Activated T-helper 1 cell treated with Interleukin-2 at 50 U/mL for 16 hours (primary cell): ENCODE data around the gene DDX41.
"Not testable (repeated sequence)": the region's sequence is repeated elsewhere in the genome, so short reads cannot be mapped to it uniquely, and the experiment has no call there.

Source experiments
- DNase-seq: peaks from one replicate; pipeline ENCODE4 v3.0.0-alpha.2; 2020; ENCODE audit warnings: low read depth

Gene DDX41

DNA sequence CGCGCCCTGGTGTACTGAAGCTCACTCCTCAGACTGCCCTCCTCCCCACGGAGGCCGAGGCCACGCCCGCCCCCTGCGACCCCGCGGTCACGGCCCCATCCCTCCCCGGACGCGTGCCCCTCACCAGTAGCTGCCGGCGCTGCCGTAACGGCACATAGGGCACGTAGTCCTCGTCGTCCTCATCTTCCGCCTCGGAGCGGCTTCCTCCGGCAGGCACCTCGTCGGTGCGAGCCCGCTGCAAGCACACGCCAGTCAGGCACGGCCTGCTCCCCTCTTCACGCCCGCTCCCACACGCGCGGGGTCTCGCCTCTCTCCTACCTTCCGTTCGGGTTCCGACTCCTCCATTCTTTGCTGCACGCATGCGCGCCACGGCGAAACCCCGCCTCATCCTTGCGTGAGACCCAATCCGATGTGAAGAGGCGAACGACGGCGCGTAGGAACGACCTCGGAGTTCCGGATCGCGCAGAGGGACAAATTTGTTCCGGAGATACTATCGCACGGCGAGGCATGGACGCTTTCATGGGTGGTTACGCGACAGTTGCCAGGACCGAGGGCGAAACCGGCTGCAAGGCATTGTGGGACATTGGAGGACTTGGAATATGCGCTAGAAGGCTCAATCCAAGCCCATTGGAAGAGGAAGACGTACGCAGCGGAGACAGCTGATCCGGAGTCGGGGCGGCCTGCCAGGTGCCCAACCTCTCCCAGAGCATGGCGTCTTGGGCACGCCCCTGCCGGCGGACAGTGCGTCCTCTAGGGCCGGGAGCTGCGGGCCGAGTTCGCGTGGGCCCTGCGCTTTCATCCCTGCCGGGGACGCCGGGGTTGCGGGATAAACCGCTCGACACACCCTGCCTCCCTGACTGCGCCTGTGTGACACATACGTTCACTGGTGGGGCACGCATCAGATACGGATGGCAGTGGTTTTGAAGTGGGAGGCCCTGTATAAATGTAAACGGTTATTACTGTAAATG, at the start of gene DDX41:
DDX41 (minus strand) TSS at position 361 of the 968 bp plus-strand sequence; CDS start at position 345, 16 bp downstream.
- peak; percentile 94 for DNase-seq

DNA sequence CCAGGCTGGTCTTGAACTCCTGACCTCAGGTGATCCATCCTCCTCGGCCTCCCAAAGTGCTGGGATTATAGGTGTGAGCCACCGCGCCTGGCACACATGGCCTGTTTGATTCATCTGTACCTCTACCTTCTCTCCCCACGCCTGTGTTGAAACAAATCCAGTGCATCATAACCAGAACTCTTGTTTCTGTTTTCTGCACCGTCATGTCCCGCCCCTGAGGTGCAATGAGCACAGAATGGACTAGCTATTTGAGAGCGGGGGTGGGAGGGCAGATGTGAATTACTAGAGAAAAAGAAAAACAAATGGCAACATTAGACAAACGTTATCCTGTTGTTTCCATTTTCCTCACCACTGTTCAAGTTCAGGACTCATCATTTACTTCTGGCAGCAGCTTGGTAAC, 48.3 kb upstream of the DDX41 start:
- no peak for DNase-seq

DNA sequence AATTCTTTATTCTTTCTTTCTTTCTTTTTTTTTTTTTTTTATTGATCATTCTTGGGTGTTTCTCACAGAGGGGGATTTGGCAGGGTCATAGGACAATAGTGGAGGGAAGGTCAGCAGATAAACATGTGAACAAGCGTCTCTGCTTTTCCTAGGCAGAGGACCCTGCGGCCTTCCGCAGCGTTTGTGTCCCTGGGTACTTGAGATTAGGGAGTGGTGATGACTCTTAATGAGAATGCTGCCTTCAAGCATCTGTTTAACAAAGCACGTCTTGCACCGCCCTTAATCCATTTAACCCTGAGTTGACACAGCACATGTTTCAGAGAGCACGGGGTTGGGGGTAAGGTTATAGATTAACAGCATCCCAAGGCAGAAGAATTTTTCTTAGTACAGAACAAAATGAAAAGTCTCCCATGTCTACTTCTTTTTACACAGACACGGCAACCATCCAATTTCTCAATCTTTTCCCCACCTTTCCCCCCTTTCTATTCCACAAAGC, 42.7 kb upstream of the DDX41 start:
- DNase-seq, result not testable (repeated sequence)

DNA sequence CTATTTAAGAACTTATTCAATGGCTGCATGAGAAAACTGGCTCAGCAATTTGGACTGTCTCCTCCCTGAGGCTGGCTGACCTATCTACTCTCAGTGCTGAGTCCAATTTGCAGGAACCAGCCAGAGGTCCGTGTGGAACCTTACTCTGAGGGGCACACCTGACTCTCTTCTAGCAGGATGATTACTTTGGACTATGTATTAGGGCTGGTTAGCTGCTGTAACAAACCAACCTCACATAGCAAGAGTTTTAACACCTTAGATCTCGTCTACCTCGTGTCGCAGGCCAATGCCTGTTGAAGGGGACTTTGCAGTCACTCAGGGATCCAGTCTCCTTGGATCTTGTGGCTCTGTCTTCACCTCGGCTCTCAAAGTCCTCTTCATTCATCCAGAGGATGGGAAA, 41.0 kb upstream of the DDX41 start:
- DNase-seq, result no peak

DNA sequence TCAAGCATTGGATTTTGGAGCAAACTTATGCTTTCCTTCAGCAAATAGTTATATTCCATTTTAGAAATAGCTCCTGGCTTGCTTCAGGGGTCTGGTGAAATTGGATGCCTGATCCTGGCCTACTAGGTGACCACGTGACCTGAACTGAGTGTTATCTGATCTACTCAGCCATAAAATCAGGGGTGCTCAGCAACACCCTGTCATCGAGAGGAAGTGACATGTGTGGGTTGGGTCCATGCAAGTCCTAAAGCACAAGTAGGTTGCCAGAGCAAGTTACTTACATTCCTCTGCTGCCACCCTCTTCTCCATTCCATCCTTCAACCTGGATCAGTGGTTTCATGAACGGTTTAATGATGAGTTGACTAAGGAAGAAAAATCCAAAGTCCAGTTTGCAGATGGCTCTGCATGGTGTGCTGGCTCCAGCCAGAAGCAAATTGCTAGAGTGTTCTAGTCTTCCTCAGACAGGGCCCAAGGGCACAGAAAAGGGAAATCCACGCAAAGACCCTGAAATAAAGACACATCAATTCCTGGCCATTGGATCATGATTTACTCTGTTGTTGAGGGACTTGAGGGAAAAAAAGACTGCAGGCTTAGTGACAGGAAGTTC, 40.4 kb upstream of the DDX41 start:
- DNase-seq, result no peak

DNA sequence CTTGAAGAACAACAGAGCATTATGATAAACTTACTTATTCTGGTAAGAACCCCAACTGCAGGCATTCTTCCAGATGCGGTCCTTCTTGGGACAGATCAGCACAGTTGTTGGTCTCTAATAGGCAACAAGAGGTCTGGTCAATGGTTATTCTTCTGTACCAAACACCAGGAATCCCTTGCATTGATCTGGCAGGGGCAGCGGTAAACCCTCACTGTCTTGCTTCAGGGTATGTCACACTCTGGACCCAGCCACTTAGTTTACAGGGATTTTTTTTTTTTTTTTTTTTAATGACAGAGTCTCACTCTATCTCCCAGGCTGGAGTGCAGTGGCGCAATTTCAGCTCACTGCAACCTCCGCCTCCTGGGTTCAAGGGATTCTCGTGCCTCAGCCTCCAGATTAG, 38.9 kb upstream of the DDX41 start:
- DNase-seq, result no peak

DNA sequence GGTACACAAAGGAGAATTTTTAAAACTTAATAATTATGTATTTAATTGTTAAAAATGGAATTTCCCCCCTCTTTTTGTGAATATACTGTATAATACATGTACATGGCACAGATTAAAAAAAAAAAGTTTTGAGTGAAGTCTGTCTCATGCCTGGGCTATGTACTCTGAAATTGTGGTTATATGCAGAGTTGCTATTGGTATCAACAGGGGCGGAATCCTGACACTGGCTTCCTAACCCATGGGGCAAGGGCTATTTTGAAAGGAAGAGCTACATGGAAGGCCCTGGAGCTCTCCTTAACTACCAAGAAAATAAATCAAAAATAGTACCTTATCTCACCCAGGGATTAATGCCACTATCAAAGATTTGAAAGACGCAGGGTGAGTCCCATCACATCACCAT, 38.5 kb upstream of the DDX41 start:
- no peak for DNase-seq

DNA sequence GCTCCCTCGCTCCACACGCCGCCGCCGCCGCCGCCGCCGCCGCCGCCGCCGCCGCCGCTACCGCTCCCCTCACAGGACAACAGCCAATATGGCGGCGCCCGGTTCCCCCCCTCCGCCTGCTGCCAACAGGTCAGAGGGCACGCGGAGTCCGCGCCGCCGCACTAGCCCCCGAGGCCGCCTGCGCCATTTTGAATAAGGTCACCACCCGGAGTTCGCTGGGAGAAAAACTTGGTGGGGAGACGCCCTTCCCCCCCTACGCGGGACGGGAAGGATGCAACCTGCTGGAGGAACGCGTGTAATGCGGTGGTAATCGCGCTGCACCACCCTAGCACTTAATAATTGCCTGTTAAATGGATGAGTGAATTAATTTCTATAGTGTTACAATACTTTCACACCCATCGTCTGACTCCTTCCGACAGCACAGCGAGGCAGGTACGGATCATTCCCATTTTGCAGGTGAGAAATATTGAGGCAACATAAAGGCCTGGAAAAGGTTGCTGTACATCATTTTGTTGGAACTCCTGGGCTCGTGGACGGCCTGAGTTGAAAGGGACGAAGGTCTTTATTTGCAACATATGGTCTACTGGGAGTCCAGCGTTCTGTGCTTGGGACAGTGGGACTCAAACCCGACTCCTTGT, 37.8 kb upstream of the DDX41 start, which contains the start of gene FAM193B:
FAM193B (minus strand) TSS at position 90 of the 638 bp plus-strand sequence. CDS start 105 bp downstream, outside the sequence.
- DNase-seq, result peak; percentile 93

DNA sequence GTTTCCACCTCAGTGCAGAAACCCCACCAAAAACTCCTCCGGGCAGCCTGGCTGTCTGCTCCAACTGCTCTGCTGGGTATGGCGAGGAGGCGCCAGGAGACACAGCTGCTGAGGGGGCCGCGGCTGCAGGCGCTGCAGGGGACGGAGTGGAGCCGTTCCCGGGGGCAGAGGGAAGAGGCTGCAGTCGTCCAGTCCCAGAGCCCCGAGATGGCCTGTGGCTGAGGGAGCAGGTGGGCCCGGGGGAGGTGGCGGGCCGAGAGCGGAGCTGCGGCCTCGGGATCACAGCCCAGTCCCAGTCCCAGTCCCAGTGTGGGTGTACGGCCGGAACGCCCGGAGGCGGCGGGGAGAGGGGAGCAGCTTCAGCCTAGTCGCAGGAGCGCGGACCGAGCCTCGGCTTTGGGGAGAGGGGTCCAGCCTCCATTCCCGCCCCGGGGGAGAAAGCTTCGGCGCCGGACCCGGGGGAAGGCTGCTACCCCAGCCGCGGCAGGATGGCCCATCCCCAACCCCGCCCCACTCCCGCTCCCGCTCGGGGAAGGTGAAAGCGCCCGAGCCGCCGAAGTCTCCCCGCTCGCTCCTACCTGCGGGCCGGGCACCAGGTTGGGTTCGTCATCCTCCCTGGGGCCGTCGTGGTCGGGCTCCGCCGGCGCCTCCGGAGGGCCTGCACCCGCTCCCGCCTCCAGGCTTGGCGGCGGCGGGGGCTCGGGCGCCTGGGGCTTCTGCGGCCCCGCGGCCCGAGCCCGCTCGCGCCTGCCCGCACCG, 37.1 kb upstream of the DDX41 start:
- DNase-seq, result peak; percentile 15

DNA sequence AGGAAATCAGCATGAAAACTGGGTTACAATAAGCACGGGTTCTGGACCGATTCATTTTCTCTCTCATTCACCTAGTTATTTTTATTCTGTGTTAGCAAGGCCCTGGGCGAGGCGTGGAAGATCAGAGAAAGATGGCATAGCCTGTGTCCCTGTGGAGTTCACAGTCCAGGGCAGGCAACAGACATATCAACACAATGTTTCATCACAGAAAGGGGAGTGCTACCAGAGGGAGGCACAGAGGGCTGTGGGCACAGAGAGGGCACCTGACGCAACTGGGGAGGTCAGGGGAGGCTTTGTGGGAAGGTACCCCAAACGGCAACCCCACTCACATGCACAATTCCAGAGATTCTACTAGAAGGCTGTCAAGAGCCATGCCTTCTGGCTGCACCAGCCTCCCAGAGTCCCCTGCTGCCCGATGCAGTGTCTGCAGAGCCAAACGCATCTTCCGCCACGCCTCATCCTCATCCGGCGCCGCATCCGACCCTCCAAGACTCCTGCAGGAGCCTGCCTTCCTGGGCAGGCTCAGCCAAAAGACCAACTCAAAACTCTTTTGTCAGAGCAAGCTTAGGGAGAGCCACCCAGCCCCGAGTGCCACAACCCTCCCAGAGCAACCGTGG, 36.2 kb upstream of the DDX41 start:
- DNase-seq, result no peak

DNA sequence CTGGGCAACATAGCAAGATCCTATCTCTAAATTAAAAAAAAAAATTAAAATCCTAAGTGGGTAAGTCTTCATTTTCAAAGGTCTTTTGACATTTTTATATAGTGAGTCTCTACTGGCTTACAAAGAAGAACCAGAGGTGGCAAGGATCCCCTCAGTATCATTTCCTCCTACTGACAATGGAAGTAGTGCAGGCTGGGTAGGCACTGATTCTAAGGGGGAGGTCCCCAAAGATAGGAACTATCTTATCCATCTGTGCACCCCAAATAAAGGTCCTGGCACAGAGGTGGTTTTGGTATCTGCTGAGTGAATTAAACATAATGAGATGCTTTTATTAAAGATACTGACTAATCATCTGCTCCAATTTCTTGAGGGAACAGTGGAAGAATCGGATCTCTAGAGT, 33.4 kb upstream of the DDX41 start:
- DNase-seq, result no peak

DNA sequence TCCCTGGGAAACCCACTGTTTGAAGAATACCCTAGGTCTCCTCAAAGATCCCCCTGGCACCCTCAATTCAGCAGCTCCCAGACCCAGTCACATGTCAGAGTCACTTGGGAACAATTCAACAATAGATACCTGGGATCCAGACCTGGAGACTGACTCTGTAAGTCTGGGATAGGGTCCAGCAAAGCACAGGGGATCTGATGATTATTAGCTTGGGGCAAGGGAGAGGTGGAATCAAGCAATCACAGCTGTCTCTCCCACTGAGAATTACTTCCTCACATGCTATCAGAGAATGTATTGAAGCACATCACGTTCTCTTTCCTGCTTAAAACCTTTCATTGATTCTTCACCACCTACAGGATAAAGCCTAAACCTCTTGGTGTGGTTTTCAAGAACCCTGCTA, 31.7 kb upstream of the DDX41 start:
- no peak for DNase-seq

DNA sequence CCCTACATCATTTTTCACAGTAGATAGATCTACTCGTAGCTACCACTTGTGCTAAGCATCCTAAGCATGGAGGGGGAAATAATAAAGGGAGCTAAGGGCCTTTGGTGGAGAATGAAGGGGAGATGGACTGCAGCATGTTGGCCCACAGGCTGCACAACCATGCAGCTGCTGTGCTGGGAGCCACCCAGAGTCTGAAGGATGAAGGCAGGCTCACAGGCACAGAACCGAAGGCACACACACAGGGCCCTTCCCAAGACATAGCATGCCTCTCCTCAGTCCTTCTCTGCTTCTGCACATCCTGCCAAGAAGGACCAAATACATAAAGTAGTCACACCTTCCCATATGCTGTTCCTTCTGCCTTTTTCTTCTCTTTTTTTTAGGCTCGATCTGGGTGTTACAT, 31.0 kb upstream of the DDX41 start:
- DNase-seq, result no peak

DNA sequence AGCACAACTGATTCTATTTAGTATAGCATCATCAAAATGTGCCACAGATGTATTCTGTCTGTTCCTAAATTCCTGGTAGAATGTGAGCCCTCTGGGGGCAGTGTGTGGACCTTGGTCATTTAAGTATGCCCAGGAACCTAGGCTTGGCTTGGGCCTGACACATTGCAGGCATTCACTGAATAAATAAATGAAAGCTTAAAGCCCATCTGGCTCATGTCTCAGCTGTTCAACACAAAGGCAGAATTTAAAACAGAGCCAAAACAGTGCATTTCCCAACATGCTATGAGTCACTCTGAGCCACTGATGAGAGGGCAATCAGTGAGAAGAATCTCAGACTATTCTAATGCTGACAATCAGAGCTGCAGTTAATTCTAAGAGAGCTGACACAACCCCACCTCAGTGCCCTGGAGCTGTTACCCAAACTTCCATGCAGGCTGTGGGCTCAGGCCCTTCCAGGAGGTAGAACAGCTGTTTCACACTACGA, 29.5 kb upstream of the DDX41 start:
- DNase-seq, result no peak

DNA sequence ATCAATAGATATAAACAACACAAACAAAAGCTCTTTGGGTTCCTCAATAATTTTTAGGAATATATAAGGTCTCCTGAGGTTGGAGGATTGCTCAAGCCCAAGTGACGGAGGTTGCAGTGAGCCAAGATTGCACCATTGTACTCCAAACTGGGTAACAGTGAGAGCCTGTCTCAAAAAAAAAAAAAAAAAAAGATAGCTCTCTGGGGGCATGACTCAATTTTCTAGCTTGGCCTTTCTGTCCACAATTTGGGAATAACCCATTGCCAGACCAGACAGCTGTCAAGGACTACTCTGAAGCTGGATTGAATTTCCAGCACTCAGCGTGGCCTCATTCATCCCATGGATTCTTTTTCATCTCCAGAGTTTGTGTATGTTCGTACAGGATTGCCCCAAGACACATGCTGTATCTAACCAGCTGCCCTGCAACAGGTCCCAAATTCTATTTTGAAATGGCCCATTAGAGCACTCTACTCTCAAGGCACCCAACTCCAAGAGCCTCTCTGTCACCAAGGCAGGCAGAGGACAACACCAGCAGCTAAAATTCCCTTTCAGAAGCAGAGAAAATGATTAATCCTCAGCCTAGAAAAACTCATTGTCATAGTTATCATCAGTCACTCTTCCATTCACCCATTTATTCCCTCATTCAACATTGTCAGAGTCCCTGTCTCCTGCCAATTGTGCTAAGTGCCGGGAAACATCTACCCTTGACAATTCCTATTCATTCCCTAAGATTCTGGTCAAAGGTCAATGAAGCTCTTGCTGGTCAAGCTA, 28.9 kb upstream of the DDX41 start:
- DNase-seq, result no peak

DNA sequence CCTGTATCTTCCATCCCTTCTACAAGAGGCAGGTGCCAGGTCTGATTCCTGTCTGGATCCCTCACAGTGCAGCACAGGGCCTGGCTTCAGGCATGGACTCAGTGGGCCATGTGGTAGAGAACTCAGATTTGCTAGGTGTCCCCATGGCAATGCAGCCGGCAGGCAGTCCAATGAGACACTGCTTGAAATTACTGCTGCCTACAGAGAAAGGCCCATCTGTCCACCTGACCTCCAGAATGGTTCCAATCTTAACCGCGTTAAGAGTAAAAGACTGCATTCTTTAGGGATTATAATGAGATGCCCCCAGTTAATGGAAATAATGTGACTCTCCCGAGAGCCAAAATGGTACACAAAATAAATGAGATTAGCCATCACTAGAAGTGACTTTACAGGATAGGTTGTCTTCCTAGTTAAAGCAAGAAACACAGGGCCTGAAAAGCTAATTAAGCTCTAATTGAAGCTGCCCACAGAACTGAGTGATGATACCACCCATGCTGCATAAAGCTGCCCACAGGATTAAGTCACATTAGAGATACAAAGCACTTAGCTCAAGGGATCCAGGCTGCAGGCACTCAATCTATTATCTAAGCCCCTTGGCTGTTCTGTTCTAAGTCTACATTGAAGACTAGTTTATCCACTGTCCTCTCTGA, 26.2 kb upstream of the DDX41 start:
- no peak for DNase-seq

DNA sequence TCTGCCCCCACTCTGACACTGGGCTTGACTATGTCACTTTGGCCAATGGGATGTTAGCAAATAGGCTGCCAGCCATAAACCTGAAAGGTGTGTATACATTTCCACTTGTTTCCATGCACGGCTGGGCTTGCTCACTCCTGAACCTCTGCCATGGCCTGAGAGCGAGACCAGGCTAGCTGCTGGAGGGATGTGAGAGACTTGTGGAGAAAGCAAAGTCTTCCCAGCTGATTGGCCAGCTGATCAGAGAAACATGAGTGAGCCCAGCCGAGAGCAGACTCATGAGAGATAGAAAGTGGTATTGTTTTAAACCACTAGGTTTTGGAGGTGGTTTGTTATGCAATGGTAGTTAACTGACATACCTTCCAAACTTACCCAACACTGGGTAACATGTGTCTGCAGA, 23.7 kb upstream of the DDX41 start:
- no peak for DNase-seq

DNA sequence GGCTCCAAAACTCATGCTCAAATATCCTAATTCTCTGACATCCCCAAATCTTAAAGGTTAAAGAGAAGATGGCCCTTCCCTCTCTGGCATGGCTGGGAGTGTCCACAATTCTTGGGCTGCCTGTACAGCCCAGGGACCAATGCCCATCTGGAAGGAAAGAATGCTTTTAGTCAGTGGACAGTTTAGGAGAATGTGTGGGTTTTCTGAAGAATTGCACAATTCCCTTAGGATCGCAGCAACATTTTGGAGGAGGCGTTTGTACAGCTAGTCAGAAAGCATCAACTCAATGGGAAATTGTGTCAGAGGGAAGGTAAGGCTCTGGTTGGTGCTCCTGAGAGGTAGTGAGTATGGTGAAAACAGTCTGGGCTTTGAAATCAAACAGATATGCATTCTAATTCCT, 22.6 kb upstream of the DDX41 start:
- DNase-seq, result no peak

DNA sequence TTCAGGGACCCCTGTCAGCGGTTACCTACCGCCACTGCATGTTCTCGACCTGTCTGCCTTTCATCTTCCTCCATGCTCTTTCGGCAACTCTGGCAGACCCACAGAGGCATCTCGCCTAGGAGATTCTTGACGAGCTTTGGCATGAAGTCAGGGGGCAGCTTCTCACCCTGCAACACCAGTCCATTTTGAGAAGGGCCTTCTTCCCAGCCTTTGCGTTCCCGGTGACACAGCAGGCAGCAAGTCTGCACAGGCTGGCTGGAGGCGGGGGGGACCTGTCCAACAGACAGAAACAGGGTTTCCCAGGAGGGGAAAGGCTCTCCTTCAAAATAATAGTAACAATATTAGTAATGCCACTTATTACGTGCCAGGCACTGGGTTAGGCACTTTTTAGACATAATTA, 22.1 kb upstream of the DDX41 start:
- DNase-seq, result no peak
